Measurements from ENCODE around the gene CKS2. TPM values are rescaled to one million over a fixed set of nuclear protein-coding genes. Genes with fewer than 3 reads are reported as not detected.

The CKS2 gene
- total and polyA plus RNA-seq, 2 of the 8 experiments (the other 6 are each of a cell fraction or from before 2014, with no cell fraction given) = 337 to 689 TPM

GRCh38 chr9:89310475-89311345 lies at the start of gene CKS2 (continued):
- TF ChIP-seq POLR2A (IDR thresholded peaks at IDR 0.05; ENCODE audit: control extremely low read depth in 1 of 2, low read depth in 2 of 2, low read length in 2 of 2) = peak; percentile 98 to 99
- 0 out of 4 replicates have a peak, but pooled peaks of 1 of the 2 experiments have one; percentile 18 for TF ChIP-seq HDAC2 (IDR thresholded peaks at IDR 0.05; ENCODE audit: borderline replicate concordance in 1 of 2, low read depth in 2 of 2, low read length in 2 of 2)
- peak; percentile 70 for TF ChIP-seq MAX (IDR thresholded peaks at IDR 0.05)
- TF ChIP-seq TAF1 (IDR thresholded peaks at IDR 0.05; ENCODE audit: low read depth, low read length) = peak; percentile 98
- TF ChIP-seq MAFK (IDR thresholded peaks at IDR 0.05; ENCODE audit: low read depth, low read length) = no peak
- no peak for TF ChIP-seq ATF3 (IDR thresholded peaks at IDR 0.05; ENCODE audit: insufficient read depth, low read depth, low read length)

Measured in H1 (cell line).